ENCODE data around the gene PAWR.

PAWR gene

GRCh38 chr12:79690638-79691510, at the start of gene PAWR:
Gene PAWR, minus strand, starts transcription at chr12:79690964. Its CDS starts 720 bp downstream, at chr12:79690244.
- DNase-seq, result peak; percentile 41

DNA sequence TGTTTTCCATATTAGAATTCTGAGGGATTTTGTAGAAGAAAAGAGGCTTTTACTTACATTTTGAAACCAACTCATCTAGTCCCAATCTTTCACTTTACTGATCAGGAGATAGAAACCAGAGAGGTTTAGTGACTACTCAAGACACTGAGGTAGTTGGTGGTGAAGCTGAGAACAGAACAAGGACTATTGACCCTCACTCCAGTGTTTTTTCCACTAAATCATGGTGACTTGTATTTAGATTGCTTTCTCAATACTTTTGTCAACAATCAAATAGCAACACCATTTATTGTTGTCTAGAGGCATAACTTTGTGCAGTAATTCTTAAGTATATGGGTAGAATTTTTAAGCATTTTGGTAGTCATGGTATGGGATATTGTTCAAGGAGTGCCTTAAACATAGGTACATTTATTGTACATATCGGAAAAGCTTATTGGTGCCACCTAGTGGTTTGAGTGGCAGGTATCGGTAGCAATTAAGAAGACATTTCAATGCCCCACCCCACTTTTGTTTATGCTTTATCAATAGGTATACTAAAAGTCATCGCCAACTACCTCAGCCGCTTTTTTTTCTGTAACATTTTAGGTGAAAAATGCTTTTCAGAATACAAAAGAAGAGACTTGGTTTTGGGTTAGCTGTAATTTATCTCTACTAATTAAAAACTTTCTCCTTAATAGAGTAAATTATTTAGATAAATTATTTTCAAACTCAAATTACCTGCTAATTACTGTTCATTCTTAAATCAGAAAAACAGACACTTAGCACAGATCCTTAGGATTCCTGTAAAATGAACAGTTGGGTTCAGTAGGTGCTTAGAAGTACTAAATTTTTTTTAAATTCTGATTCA, 47.3 kb upstream of the PAWR start:
- DNase-seq, result peak; percentile 47

- no peak for DNase-seq
These were observed 41.9 kb upstream of the PAWR start for GRCh38 chr12:79732638-79733037.

DNA sequence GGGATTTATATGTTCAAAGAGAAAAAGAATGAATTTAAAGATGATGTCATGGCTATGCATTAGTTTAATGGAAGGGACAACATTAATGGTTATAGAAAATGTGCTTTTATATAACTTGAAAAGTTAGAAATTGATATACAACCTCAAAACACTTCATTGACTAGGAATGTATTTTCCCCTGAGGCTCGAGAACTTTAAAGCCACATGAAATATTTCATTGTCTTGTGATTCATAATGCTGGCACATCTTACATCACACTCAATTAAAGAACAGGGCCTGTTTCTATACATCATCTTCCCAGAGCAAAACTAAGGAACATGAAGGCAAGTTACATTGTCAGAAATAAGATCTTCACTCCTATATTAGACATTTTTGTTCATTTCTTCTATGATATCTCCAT, 35.2 kb upstream of the PAWR start:
- no peak for DNase-seq

- DNase-seq, result no peak
These were observed 26.2 kb upstream of the PAWR start for GRCh38 chr12:79717006-79717405.

DNA sequence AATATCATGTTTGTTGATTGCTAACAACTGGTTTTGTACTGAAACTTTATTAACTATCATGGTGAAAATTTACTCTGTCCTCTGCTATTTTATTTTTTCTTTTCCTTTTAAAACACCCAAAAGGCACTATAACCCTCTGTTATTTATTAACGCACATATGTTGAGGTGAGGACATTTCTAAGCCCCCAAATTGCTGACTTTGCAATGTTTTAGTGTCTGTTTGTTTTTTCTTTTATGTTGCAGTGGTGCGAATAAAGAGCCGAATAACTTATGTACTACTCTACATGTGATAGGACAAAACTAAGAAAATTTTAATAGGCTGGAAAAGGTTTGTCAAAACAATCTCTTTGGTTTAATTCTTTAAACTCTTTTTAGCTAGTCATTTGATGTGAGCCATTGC, 24.5 kb upstream of the PAWR start:
- no peak for DNase-seq

- DNase-seq, result no peak
These were observed 20.1 kb upstream of the PAWR start for GRCh38 chr12:79710707-79711483.

DNA sequence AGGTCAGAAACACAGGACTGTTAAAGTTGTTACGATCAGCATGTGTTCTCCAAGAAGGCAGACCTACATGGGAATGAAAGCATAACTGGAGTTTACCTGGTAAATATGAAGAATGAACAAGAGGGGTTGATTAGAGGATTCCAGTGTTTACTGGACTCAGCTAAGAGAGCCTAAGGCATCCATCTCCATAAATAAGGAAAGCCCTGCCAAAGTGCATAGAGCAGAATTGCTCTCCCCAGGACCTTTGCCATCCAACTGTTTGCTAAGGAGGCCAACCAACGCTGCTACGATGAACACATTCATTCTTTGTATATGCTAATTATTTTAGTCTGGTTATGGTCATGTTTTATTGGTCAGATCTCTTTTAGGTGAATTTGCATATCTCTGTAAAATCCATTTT, 17.1 kb upstream of the PAWR start:
- DNase-seq, result no peak

GRCh38 chr12:79706676-79707075, 15.9 kb upstream of the PAWR start:
- DNase-seq, result no peak

DNA sequence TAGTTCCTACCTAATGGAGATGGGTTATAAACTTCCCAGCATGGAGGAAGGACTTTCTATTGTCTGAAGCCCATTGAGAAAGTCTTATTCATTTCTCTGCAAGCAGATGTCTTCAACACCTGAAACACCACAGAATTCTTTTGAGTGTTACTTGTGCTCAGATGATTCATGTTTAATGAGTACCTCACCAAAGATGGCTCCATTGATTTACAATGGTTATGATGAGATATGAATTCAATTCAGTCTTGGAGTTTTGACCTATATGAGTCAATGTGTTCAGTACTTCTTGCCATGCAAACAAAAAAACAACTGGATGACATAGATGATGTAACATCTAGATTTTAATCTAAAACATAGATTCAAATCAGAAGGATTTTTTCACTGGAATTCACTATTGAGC, 15.4 kb upstream of the PAWR start:
- no peak for DNase-seq

DNA sequence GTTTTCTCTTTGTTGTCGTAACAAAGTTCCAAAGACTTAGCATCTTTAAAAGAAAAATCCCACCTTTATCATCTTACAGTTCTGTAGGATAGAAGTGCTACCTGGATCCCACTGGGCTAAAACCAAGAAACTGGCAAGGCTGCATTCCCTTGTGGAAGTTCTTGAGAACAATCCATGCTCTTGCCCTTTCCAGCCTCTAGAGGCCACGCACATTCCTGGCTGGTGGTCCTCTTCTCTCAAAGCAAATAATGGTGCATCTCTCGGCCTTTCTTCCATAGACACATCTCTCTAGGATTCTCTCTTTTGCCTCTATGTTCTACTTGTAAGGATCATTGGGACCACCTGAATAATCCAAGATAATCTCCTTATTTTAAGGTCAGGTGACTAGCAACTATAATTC, 8.2 kb upstream of the PAWR start:
- no peak for DNase-seq

DNA sequence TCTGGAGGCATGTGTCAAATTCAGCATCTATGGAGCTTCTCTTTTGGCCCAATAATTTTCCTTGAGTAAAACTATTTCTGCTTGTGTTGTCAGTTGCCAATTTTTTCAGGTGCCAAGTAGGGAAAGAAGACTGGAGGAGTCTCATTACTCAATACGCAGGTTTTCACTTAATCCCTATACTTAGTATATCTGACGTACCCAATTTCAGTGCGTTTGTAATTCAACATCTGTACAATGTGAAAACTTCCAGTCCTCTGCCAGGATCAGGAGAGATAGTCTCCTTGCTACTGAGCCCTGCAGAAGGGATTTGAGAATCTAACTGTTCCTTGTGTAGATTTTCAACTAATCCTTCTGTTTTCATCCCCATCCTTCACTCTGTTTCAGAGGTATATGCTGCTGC, 5.7 kb upstream of the PAWR start:
- DNase-seq, result no peak

GRCh38 chr12:79692860-79693577, 2.3 kb upstream of the PAWR start:
- DNase-seq, result no peak

- DNase-seq, result no peak
These were observed 916 bp upstream of the PAWR start for GRCh38 chr12:79691511-79692248.

GRCh38 chr12:79690142-79690637, 574 bp downstream of the PAWR start:
- DNase-seq, result no peak

DNA sequence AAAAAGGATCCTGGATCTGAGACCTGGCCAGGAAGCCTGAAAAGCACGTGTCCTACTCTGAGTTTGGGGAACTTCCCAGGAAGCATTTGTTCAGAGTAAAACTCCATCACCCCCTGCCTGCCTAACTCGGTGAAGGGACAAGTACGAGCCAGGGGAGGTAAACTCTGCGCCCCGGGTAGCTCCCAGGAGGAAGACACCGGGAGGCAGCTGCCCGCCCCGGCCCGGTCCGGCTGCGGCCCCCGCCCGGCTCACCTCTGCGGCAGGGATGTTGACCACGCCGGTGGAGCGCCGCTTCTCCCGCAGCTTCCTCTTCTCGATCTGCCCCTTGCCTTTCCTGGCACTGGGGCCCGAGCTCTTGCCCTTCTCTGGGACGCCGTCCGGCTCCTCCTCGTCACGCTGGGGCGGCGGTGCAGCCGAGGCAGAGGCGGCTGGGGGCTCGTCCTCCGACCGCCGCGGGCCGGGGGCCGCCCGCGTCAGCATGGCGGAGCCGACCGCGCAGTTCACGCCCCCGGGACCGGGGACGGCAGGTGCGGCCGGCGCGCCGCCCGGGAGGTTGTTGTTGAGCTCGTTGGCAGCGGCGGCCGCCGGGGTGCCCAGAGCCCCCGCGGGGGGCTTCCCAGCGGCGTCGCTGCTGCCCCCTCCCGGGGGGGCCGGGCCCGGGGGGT, 1.2 kb downstream of the PAWR start:
- no peak for DNase-seq

DNA sequence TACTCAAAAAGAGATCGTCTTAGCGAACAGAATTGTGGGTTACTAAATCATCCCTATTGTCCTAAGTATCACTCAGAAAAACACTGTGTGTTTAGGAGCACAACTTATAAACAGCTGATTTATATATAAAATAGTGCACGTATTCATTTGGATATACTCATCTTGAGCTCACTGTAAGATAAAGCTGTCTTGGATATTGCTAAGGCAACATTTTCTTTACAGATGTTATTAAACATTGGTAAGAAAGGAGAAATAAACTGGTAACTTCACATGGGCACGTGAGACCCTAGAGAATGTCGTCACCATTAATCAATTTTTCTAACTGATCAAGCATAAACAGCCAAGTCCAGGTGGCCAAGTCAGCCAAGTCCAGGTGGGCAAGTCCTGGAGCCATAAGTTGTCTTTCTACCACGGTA, 1.7 kb downstream of the PAWR start:
- no peak for DNase-seq

GRCh38 chr12:79688376-79689060, 2.2 kb downstream of the PAWR start:
- DNase-seq, result no peak

GRCh38 chr12:79687711-79688260, 3.0 kb downstream of the PAWR start:
- no peak for DNase-seq

DNA sequence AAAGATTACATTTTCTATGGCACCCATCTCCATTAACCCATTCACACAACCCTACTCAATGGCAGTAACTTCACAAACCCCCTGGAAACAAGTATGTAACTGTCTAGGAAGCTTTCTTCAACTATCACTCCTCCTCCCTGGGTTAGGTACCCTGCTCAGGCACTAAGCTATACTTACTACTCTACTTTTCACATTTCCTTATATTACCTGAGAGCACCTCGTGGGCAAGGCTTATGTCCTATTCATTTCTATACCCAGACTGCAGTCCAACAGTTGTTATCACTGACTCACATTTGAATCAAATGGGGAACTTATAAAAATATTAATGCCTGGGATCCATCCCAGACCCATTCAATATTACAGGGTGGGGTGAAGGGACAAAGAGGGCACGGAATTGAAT, 4.6 kb downstream of the PAWR start:
- DNase-seq, result no peak

Data from NCI-H2081 treated with DMSO at 0.1 percent for 48 hours (cell line).